ENCODE data around the gene PCARE. TPM values are rescaled to one million over a fixed set of nuclear protein-coding genes. Genes with fewer than 3 reads are reported as not detected.

The PCARE gene
- total RNA-seq (2021), result not detected in 3 replicates
- not detected for Bru-seq, nascent RNA
- long read RNA-seq, experiment 1, result 0 reads
- long read RNA-seq, experiment 2, result 0 reads
- long read RNA-seq, experiment 3, result 0 reads

DNA sequence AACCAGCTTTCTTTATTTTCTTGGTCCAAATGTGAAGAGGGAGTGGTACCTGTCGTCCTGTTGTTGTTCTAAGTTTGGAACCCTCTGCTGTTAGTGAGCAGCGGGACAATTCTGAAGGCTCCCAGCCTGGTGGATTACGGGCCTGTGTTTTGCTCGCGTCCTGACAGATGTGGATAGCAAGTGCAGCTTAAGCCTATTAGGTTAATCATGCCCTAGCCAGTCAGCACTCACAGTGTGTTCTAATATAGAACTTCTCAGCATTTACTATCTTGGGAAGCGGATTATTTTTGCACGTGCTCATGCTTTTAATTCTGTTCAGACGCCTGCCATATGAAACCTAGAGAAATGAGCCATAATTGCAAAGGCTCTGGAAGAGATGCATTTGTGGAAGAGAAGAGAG is at the start of gene PCARE:
PCARE (minus strand) TSS at position 113 of the 400 bp plus-strand sequence. CDS start 262 bp downstream, outside the sequence.
- CTCF ChIA-PET, result no interaction called here
- H3K27me3 Mint-ChIP-seq (ENCODE audit: low read depth), result no peaks in the 10 kb centered on the region
- no peak for DNase-seq (ENCODE audit: low spot score)
- POLR2A ChIA-PET, result no interaction called here
- TF ChIP-seq ATF1 (CRISPR knock-in tag; IDR thresholded peaks at IDR 0.05) (no peak), NR3C1 (CRISPR knock-in tag; conservative IDR thresholded peaks at IDR 0.05; ENCODE audit: low read depth) (no peak), EMX1 (CRISPR knock-in tag; IDR thresholded peaks at IDR 0.05) (no peak), CREM (CRISPR knock-in tag; IDR thresholded peaks at IDR 0.05) (no peak)
- H3K9me3 Mint-ChIP-seq, result peaks cover 12% of the 10 kb centered on the region
- no peaks in the 10 kb centered on the region; the same call in 1 of the 2 replicates for H3K4me1 Mint-ChIP-seq
- ATAC-seq, result no peak
- H3K4me3 Mint-ChIP-seq, result no peak within 1 kb of the TSS
- H3K36me3 Mint-ChIP-seq, result no peaks in the 10 kb centered on the region; the same call in 1 of the 2 replicates
- no peak within 1 kb of the TSS for H3K27ac Mint-ChIP-seq

GRCh38 chr2:29123617-29124349 is 49.5 kb upstream of the PCARE start:
- no peak for DNase-seq (ENCODE audit: low spot score)
- TF ChIP-seq IRF1 (CRISPR knock-in tag; IDR thresholded peaks at IDR 0.05), result no peak
- TF ChIP-seq GABPB1 (CRISPR knock-in tag; IDR thresholded peaks at IDR 0.05), result peak; percentile 46; the same call in 1 of the 2 replicates
- no peak for TF ChIP-seq CDX4 (CRISPR knock-in tag; IDR thresholded peaks at IDR 0.05; ENCODE audit: borderline replicate concordance)
- Mint-ChIP-seq H3K9me3 (peaks cover 22% of the 10 kb centered on the region), H3K27ac (no peak overlapping the region), H3K4me1 (no peaks in the 10 kb centered on the region), H3K27me3 (ENCODE audit: low read depth) (no peaks in the 10 kb centered on the region; the same call in none of the 2 replicates), H3K36me3 (peaks cover 7% of the 10 kb centered on the region), H3K4me3 (no peak overlapping the region)
- no peak for ATAC-seq
- ChIA-PET POLR2A (no interaction called here), CTCF (no interaction called here)

DNA sequence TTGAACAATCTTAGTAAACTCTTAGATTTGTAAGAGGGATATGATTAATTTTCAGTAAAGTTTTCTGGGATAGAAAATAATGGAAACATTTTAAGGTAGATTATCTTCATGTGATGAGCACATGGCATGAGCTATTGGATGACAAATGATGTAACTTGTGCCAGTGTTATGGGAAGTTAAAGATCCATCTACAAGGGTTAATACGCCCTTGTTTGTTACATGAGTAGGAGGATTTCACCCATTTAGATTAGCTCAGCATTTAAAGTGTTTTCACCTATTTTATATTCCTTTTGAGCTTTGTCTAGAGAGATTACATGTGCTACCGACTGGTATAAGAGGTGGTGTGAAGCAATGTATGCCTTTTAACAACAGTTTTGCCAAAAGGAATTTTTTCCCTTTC is 46.5 kb upstream of the PCARE start:
- Mint-ChIP-seq H3K36me3 (peaks cover 7% of the 10 kb centered on the region), H3K4me3 (no peak overlapping the region), H3K9me3 (peaks cover 22% of the 10 kb centered on the region), H3K27ac (no peak overlapping the region), H3K27me3 (ENCODE audit: low read depth) (peaks cover 25% of the 10 kb centered on the region), H3K4me1 (0 out of 2 replicates have a peak, but pooled peaks cover 3% of the 10 kb centered on the region)
- ChIA-PET CTCF (no interaction called here), POLR2A (no interaction called here)
- TF ChIP-seq ZNF263 (CRISPR knock-in tag; IDR thresholded peaks at IDR 0.05; ENCODE audit: low read depth) (no peak), ZBTB43 (CRISPR knock-in tag; IDR thresholded peaks at IDR 0.05) (no peak), HMGXB4 (CRISPR knock-in tag; IDR thresholded peaks at IDR 0.05) (no peak), MYBL2 (CRISPR knock-in tag; IDR thresholded peaks at IDR 0.05) (no peak), RELA (CRISPR knock-in tag; IDR thresholded peaks at IDR 0.05; ENCODE audit: borderline replicate concordance) (no peak), ZNF121 (CRISPR knock-in tag; IDR thresholded peaks at IDR 0.05) (no peak), SOX15 (CRISPR knock-in tag; IDR thresholded peaks at IDR 0.05) (no peak)
- TF ChIP-seq, protein P1, sequence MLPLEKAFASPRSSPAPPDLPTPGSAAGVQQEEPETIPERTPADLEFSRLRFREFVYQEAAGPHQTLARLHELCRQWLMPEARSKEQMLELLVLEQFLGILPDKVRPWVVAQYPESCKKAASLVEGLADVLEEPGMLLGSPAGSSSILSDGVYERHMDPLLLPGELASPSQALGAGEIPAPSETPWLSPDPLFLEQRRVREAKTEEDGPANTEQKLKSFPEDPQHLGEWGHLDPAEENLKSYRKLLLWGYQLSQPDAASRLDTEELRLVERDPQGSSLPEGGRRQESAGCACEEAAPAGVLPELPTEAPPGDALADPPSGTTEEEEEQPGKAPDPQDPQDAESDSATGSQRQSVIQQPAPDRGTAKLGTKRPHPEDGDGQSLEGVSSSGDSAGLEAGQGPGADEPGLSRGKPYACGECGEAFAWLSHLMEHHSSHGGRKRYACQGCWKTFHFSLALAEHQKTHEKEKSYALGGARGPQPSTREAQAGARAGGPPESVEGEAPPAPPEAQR (CRISPR knock-in tag; IDR thresholded peaks at IDR 0.05), result no peak
- TF ChIP-seq, protein P2, sequence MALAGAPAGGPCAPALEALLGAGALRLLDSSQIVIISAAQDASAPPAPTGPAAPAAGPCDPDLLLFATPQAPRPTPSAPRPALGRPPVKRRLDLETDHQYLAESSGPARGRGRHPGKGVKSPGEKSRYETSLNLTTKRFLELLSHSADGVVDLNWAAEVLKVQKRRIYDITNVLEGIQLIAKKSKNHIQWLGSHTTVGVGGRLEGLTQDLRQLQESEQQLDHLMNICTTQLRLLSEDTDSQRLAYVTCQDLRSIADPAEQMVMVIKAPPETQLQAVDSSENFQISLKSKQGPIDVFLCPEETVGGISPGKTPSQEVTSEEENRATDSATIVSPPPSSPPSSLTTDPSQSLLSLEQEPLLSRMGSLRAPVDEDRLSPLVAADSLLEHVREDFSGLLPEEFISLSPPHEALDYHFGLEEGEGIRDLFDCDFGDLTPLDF (CRISPR knock-in tag; IDR thresholded peaks at IDR 0.05), result no peak
- TF ChIP-seq, protein P3, sequence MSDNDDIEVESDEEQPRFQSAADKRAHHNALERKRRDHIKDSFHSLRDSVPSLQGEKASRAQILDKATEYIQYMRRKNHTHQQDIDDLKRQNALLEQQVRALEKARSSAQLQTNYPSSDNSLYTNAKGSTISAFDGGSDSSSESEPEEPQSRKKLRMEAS (CRISPR knock-in tag; IDR thresholded peaks at IDR 0.05), result no peak
- ATAC-seq, result no peak
- no peak for DNase-seq (ENCODE audit: low spot score)
